ENCODE results near the gene MAP3K20.
"Not testable (repeated sequence)": the region's sequence is repeated elsewhere in the genome, so short reads cannot be mapped to it uniquely, and the experiment has no call there.

MAP3K20 gene

GRCh38 chr2:173232956-173233744 lies 157.5 kb downstream of the MAP3K20 start:
- no peak for DNase-seq (ENCODE audit: low spot score)

- no peak for DNase-seq (ENCODE audit: low spot score)
These were observed 160.5 kb downstream of the MAP3K20 start for GRCh38 chr2:173235947-173236803.

DNA sequence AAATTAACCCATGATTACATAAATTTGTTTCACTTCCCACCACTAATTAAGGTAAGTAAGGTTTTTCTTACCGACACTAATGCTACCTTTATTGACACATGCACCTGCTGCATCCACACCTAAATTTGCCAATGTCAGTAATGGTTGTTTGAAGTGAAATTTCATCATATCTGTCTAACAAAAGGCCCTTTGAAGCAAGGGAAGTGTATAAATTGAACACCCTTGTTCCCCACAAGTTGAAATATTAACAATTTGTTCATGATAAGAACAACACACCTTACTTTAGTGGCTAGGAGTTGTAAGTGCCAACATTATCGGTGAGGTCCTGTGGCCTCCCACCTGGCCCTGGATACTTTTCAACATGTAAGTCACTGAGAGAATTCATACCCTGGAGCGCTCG lies 162.7 kb downstream of the MAP3K20 start:
- no peak for DNase-seq (ENCODE audit: low spot score)

DNA sequence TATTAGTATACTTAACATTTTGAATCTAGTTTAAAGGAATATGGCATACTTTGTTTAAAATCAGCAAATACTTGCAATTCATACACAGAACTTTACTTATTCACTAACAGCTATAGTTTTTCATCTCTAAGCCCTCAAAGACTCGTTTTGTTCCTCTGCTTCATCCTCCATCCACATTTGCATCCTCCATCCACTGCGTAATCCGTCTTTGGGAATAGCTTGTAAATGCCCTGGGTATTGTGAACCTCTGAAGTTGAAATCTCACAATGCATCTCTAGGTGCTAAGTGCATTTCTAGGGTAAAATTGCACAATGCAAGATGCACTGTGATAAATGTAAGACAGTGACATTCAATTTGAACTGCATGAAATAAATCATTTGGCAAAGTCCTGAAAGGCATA lies 163.2 kb downstream of the MAP3K20 start:
- DNase-seq (ENCODE audit: low spot score): no peak

DNA sequence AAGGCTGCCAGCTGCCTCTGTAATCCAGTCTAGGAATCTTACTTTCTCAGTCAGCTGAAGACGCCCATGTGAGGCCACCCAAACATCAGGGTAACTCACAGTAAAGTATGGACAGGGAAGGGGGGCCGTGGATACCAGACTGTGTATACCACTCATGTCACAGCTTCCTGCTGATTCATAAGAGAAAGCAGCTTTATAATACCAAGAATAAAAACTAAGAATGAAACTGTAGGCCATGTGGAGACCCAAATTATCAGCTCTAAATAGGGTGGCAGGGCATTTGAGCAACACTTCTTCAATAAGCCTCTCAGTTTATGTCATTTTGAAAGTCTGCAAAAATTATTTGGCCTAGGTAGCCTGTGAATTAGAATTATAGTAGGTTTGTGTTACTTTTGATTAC lies 164.0 kb downstream of the MAP3K20 start:
- DNase-seq (ENCODE audit: low spot score): no peak

GRCh38 chr2:173240083-173240482 lies 164.4 kb downstream of the MAP3K20 start:
- no peak for DNase-seq (ENCODE audit: low spot score)

GRCh38 chr2:173241643-173242042 lies 166.0 kb downstream of the MAP3K20 start:
- DNase-seq (ENCODE audit: low spot score): no peak

- no peak for DNase-seq (ENCODE audit: low spot score)
These were observed 171.5 kb downstream of the MAP3K20 start for GRCh38 chr2:173247156-173247555.

- no peak for DNase-seq (ENCODE audit: low spot score)
These were observed 172.7 kb downstream of the MAP3K20 start for GRCh38 chr2:173248381-173248780.

GRCh38 chr2:173249661-173250641 lies 174.3 kb downstream of the MAP3K20 start:
- no peak for DNase-seq (ENCODE audit: low spot score)

DNA sequence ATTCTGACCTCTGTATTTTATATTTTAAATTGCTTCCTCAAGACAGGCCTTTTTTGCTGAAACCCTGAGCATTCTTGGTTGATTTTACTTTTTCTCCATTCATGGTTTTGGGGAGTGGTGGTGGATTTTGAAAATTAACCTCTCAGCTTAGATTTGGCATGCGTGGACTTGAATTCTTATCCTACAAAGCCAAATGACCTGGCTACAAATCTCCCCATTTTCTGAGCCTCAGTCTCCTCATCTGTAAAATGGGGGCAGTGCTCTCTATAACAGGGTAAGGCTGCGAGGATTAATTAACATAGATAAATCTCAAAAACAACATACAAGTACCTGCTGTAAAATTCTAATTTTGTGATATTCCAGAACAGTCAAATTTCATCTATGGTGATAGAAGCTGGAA lies 175.6 kb downstream of the MAP3K20 start:
- DNase-seq (ENCODE audit: low spot score): no peak

- DNase-seq (ENCODE audit: low spot score): no peak
These were observed 176.9 kb downstream of the MAP3K20 start for GRCh38 chr2:173252581-173252980.

GRCh38 chr2:173254659-173255058 lies 179.0 kb downstream of the MAP3K20 start:
- DNase-seq (ENCODE audit: low spot score): no peak

DNA sequence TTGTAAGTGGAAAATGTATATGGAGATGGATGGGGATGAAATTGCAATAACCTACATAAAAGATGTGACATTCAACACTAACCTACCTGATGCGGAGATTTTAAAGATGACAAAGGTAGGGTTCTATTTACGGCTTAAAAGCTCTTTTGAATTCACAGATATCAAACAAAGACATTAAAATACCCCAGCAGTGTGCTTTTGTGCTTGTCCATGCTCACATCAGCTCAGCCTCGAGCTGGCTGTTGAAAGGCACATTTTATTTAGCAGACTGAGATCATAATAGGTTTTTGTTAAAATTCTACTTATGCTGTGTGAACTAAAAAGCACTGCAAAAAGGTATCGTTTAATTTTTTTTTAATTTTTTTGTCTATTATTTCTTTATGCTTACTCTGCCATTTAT lies 183.1 kb downstream of the MAP3K20 start:
- DNase-seq (ENCODE audit: low spot score): no peak

DNA sequence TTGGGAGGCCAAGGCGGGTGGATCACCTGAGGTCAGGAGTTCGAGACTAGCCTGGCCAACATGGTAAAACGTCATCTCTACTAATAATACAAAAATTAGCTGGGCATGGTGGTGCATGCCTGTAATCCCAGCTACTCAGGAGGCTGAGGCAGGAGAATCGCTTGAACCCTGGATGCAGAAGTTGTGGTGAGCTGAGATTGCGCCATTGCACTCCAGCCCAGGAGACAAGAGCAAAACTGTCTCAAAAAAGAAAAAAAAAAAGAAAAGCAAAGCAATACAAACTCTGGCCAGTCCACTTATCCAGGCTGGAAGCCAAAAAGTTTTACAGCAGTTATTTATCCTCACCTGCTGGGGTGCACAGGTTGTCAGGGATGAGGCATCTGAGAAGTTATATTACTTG lies 186.7 kb downstream of the MAP3K20 start:
- DNase-seq (ENCODE audit: low spot score): not testable (repeated sequence)

DNA sequence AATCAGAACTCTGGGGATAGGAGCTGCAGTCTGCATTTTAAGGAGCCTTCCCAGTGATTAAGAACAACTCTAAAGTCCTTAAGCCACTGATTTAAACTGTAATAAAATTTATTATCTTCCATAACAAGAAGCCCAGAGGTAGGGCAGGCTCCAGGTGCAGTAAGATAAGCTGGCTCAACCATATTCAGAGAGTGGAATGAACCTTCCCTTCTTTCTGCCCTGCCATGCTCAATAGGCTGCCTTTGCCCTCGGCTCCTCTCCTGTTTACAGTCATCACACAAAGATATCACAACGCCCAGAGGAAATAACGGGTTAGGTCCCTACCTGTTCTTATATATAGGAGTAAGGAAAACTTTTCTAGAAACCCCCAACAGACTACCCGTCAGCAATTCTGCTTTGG lies 188.5 kb downstream of the MAP3K20 start:
- no peak for DNase-seq (ENCODE audit: low spot score)

DNA sequence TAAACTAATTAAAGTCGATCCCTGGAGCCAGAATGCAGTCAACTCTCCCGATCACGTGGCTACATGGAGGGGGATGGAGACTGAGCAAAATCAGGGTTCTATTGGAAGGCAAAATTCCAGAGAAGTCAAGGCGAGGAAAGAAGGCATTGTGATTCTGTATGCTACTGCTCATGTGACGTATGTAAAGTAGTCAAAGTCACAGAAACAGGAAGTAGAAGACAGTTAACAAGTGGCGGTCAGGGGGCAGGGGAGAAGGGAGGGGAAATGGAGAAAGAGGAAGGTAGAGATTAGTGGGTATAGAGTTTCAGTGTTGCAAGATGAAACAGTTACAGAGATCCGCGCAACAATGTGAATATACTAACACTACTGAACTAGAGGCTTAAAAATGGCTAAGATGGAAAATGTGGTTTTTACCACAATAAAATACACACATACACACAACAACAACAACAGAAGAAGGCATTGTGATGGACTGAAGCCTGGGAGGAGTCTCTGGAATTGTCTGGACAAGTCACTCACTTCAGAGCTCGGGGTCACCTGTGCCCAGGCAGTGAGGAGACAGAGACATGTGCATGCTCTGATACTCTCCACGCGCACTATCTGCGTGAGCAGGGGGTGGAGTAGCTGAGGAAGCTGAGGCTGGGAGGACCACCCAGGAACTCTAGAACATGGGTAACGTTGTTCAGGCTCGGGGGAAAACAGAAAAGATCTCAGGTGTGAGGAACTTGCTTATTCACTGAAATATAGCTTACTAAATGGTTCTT lies 189.1 kb downstream of the MAP3K20 start:
- DNase-seq (ENCODE audit: low spot score): peak; percentile 77

DNA sequence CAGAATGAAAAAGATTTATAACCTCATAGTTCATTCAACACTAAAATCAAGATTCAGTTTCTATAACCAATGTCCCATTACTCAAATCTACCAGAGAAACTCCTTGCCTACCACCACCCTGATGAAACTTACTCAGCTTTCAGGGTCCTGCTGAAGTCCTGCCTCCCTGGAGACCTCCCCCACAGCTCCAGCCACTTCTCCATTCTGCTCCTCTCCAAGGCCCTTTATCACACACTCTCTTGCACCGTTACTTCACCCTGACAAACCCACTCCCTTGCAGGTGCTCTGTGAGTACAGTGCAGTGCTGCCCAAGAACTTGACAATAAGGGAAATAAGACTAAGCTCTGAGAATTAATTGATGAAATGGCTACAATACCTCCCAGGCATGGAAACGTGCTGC lies 195.5 kb downstream of the MAP3K20 start:
- DNase-seq (ENCODE audit: low spot score): no peak

DNA sequence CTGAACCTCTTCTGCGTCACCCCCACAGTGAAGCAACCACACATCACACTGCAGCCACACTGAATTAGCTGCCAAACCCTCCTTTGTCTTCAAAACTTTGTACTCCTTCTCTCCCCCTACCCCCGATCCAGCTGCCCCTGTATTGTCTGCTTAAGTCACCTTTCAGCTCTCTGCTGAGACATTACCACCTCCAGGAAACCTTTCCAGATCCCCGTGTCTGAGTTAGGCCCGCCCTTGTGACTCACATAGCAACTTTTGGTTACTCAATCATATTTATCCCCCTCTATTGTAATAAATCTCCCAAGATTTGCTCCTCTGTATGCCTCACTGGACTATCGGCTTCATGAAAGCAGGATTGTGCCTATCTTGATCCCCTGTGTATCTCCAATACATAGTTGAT lies 196.2 kb downstream of the MAP3K20 start:
- no peak for DNase-seq (ENCODE audit: low spot score)

- peak; percentile 19 for DNase-seq (ENCODE audit: low spot score)
These were observed 197.2 kb downstream of the MAP3K20 start for GRCh38 chr2:173272849-173273248.

DNA sequence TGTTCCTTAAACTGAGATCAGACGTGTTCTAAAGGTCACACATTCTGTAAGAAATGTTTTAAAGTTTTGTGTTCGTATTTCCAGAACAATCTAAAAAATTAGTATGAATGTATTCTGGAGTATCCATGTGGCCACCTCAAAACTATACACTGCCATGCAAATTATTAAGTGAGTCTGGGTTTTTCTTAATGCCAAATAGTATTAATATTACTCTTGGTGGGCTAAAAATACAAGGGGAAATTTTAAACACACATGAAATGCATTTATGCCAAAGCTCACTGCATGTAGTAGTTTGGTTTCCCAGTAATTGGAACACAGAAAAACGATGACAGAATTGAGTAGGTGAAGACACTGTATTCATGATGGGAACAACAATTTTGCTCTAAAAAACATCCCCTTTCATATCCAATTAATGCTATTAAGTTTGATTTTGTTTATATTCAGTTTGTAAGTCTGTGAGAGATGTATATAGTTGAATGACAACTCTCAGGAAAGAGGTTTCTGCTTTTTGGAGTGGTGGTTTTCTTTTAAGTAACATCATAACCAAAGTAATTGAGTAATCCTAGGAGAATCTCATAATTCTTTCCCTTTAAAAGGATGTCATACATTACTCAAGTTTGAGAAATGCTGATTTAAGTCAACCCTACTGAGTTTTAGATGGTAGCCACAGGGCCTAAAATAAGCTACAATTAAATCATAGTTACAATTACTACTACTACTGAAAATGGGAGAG lies 203.3 kb downstream of the MAP3K20 start:
- DNase-seq (ENCODE audit: low spot score): no peak

Data from pons (tissue), 1 donor.